H9 (cell line): ENCODE measurements around the gene FBXW4. TPM values are rescaled to one million over a fixed set of nuclear protein-coding genes. Genes with fewer than 3 reads are reported as not detected.

Source experiments
- DNase-seq: peaks from one replicate; pipeline ENCODE4 v3.0.0-alpha.2; 2017
- H2AFZ ChIP-seq: one replicate; pipeline ENCODE4 v1.6.1; 2013; ENCODE audit warnings: mild to moderate bottlenecking, low read length, control low read depth, moderate library complexity
- H2AK5ac ChIP-seq: 2 replicates; pipeline ENCODE4 v1.6.1; 2013; ENCODE audit warnings: low read length, control low read depth, mixed read lengths; ENCODE audit not compliant: insufficient read length
- H2BK120ac ChIP-seq: one replicate; pipeline ENCODE4 v1.6.1; 2013; ENCODE audit warnings: low read depth, mild to moderate bottlenecking, low read length, control low read depth, inconsistent platforms; ENCODE audit not compliant: poor library complexity, severe bottlenecking
- H2BK12ac ChIP-seq: 2 replicates; pipeline ENCODE4 v1.6.1; 2013; ENCODE audit warnings: low read length, control low read depth, mixed read lengths, low read depth; ENCODE audit not compliant: insufficient read length
- H2BK15ac ChIP-seq: 2 replicates; pipeline ENCODE4 v1.6.1; 2013; ENCODE audit warnings: low read depth, low read length, control low read depth
- H2BK20ac ChIP-seq: one replicate; pipeline ENCODE4 v1.6.1; 2013; ENCODE audit warnings: low read depth, mild to moderate bottlenecking, low read length, control low read depth, inconsistent platforms; ENCODE audit not compliant: poor library complexity, severe bottlenecking
- H2BK5ac ChIP-seq: 2 replicates; pipeline ENCODE4 v1.6.1; 2013; ENCODE audit warnings: low read length, control low read depth, mixed read lengths; ENCODE audit not compliant: insufficient read length
- H3K14ac ChIP-seq: 2 replicates; pipeline ENCODE4 v1.6.1; 2013; ENCODE audit warnings: low read length, control low read depth; ENCODE audit not compliant: insufficient read depth
- H3K18ac ChIP-seq: 2 replicates; pipeline ENCODE4 v1.6.1; 2013; ENCODE audit warnings: low read depth, mild to moderate bottlenecking, mixed read lengths, low read length, control low read depth; ENCODE audit not compliant: insufficient read length
- H3K23ac ChIP-seq: 2 replicates; pipeline ENCODE4 v1.6.1; 2013; ENCODE audit warnings: low read length, control low read depth, mixed read lengths, low read depth; ENCODE audit not compliant: insufficient read length
- H3K23me2 ChIP-seq: 2 replicates; pipeline ENCODE4 v1.6.1; 2013; ENCODE audit warnings: low read depth, mild to moderate bottlenecking, mixed read lengths, low read length, control low read depth; ENCODE audit not compliant: insufficient read length, poor library complexity, severe bottlenecking
- H3K27ac ChIP-seq: 2 replicates; pipeline ENCODE4 v1.5.1; 2013; ENCODE audit warnings: low read length, control low read depth, mixed read lengths, low read depth; ENCODE audit not compliant: insufficient read length
- H3K27me3 ChIP-seq: 2 replicates; pipeline ENCODE4 v1.6.1; 2013; ENCODE audit warnings: low read length, control low read depth, inconsistent platforms; ENCODE audit not compliant: insufficient read depth
- H3K4ac ChIP-seq: 2 replicates; pipeline ENCODE4 v1.6.1; 2013; ENCODE audit warnings: low read depth, mild to moderate bottlenecking, control low read depth, inconsistent platforms, low read length, moderate library complexity
- H3K4me1 ChIP-seq: 2 replicates; pipeline ENCODE4 v1.6.1; 2013; ENCODE audit warnings: low read length, control low read depth, inconsistent platforms; ENCODE audit not compliant: insufficient read depth
- H3K4me2 ChIP-seq: 2 replicates; pipeline ENCODE4 v1.6.1; 2013; ENCODE audit warnings: low read length, control low read depth, mixed read lengths; ENCODE audit not compliant: insufficient read length, insufficient read depth
- H3K56ac ChIP-seq: 2 replicates; pipeline ENCODE4 v1.6.1; 2013; ENCODE audit warnings: low read depth, mild to moderate bottlenecking, mixed read lengths, low read length, control low read depth; ENCODE audit not compliant: insufficient read length
- H3K79me1 ChIP-seq: 2 replicates; pipeline ENCODE4 v1.6.1; 2013; ENCODE audit warnings: low read depth, mild to moderate bottlenecking, moderate library complexity, low read length, control low read depth, inconsistent platforms; ENCODE audit not compliant: insufficient read depth, poor library complexity, severe bottlenecking
- H3K79me2 ChIP-seq: 2 replicates; pipeline ENCODE4 v1.6.1; 2013; ENCODE audit warnings: low read length, control low read depth, inconsistent platforms; ENCODE audit not compliant: insufficient read depth
- H3K9ac ChIP-seq: 2 replicates; pipeline ENCODE4 v1.6.1; 2013; ENCODE audit warnings: low read length, control low read depth, mixed read lengths; ENCODE audit not compliant: insufficient read length; ENCODE audit errors: extremely low read depth
- H3K9me3 ChIP-seq: one replicate; pipeline ENCODE4 v1.6.1; 2013; ENCODE audit warnings: low read depth, low read length, inconsistent platforms; ENCODE audit not compliant: control insufficient read depth
- H3T11ph ChIP-seq: one replicate; pipeline ENCODE4 v1.6.1; 2013; ENCODE audit warnings: mild to moderate bottlenecking, low read length, control low read depth, inconsistent platforms
- H4K20me1 ChIP-seq: one replicate; pipeline ENCODE4 v1.6.1; 2013; ENCODE audit not compliant: control insufficient read depth, insufficient read length, insufficient read depth
- H4K5ac ChIP-seq: 2 replicates; pipeline ENCODE4 v1.6.1; 2013; ENCODE audit warnings: low read depth, mild to moderate bottlenecking, mixed read lengths, low read length, control low read depth; ENCODE audit not compliant: insufficient read length
- H4K8ac ChIP-seq: replicated peaks from 2 replicates; pipeline ENCODE4 v1.6.1; 2013; ENCODE audit warnings: low read length, control low read depth, mixed read lengths, low read depth; ENCODE audit not compliant: insufficient read length
- H4K91ac ChIP-seq: 2 replicates; pipeline ENCODE4 v1.6.1; 2013; ENCODE audit warnings: low read depth, mild to moderate bottlenecking, moderate library complexity, mixed read lengths, low read length, control low read depth; ENCODE audit not compliant: insufficient read length
- H3K27ac Mint-ChIP-seq, 3 experiments: 2 replicates in 2 of 3; 3 replicates in 1 of 3; pipeline ENCODE4 v1.8.0; 2020 to 2021; ENCODE audit warnings: mixed read lengths in 3 of 3, mild to moderate bottlenecking in 1 of 3, moderate library complexity in 1 of 3
- H3K27me3 Mint-ChIP-seq: 2 replicates; pipeline ENCODE4 v1.8.0; 2021; ENCODE audit warnings: low read depth, mild to moderate bottlenecking, moderate library complexity, mixed read lengths
- H3K36me3 Mint-ChIP-seq, 3 experiments: 2 replicates in 2 of 3; 3 replicates in 1 of 3; pipeline ENCODE4 v1.8.0; 2020 to 2021; ENCODE audit warnings: low read depth in 3 of 3, mixed read lengths in 3 of 3; ENCODE audit not compliant: insufficient read depth in 1 of 3
- H3K4me1 Mint-ChIP-seq, 2 experiments: 2 replicates each; pipeline ENCODE4 v1.8.0; 2020; ENCODE audit warnings: mixed read lengths in 2 of 2
- H3K4me3 Mint-ChIP-seq, 2 experiments: 2 replicates in 1 of 2; 3 replicates in 1 of 2; pipeline ENCODE4 v1.8.0; 2020 to 2021; ENCODE audit warnings: mild to moderate bottlenecking in 2 of 2, mixed read lengths in 2 of 2, moderate library complexity in 1 of 2
- H3K9me3 Mint-ChIP-seq, 2 experiments: 2 replicates in 1 of 2; 3 replicates in 1 of 2; pipeline ENCODE4 v1.8.0; 2020; ENCODE audit warnings: mild to moderate bottlenecking in 2 of 2, mixed read lengths in 2 of 2, moderate library complexity in 1 of 2
- CTCF ChIP-seq: fragments of 200-600 bp; sonication (generic); conservative IDR thresholded peaks from 3 replicates; pipeline ENCODE4 v1.8.0; 2021; ENCODE audit warnings: antibody characterized with exemption, mild to moderate bottlenecking
- WGBS: extraction: QIAGEN DNeasy Blood & Tissue Kit; methylation state at CpG from one replicate; pipeline ENCODE4 v1.1.7; 2013; ENCODE audit warnings: missing lambda C conversion rate, low lambda C conversion rate, mixed read lengths; ENCODE audit not compliant: insufficient read length; ENCODE audit errors: extremely low coverage; 5-methylcytosine and 5-hydroxymethylcytosine counted together
- total RNA-seq: library from RNA; stranded (reverse); gene quantifications from 2 replicates; pipeline ENCODE4 v1.2.1, GENCODE V29; 2021

FBXW4 gene
- total RNA-seq, 1 experiment from 2014 or later = 41.6 TPM

- Histone ChIP-seq H3K79me1 (no peaks in the 10 kb centered on the region), H3K79me2 (no peaks in the 10 kb centered on the region), H2BK20ac (no peak overlapping the region), H3K4ac (no peak overlapping the region), H3K23me2 (no peaks in the 10 kb centered on the region), H3K14ac (no peak overlapping the region), H3K56ac (no peak overlapping the region), H2AK5ac (no peak overlapping the region), H3K4me2 (no peak overlapping the region), H2AFZ (no peak overlapping the region), H3K27ac (no peak overlapping the region), H4K8ac (no peak overlapping the region), H2BK12ac (no peak overlapping the region), H4K5ac (no peak overlapping the region), H2BK5ac (no peak overlapping the region), H3K9ac (no peak overlapping the region), H2BK15ac (no peak overlapping the region; the same call in 1 of the 2 replicates), H4K20me1 (no peaks in the 10 kb centered on the region), H2BK120ac (no peak overlapping the region), H4K91ac (no peak overlapping the region), H3K4me1 (no peaks in the 10 kb centered on the region), H3K23ac (no peak overlapping the region), H3K9me3 (no peaks in the 10 kb centered on the region), H3T11ph (no peak overlapping the region), H3K18ac (no peak overlapping the region), H3K27me3 (no peaks in the 10 kb centered on the region)
- Mint-ChIP-seq H3K27me3 (no peaks in the 10 kb centered on the region), H3K36me3 (peaks cover 0 to 23% (median 8%) of the 10 kb centered on the region in 3 experiments; a peak in 4 of 7 replicates), H3K4me3 (no peak overlapping the region), H3K27ac (no peak overlapping the region), H3K4me1 (peaks cover 18 to 20% of the 10 kb centered on the region in 2 experiments), H3K9me3 (no peaks in the 10 kb centered on the region)
- no peak for DNase-seq
- TF ChIP-seq CTCF = no peak
- no CpG with 5 or more reads among the region's 15 CpGs for WGBS
Measured at GRCh38 chr10:101650863-101651262, 44.1 kb downstream of the FBXW4 start.
